HepG2 (cell line): ENCODE measurements around the gene ST3GAL4.

Experiments
- HHEX ChIP-seq: IDR thresholded peaks from 2 replicates; pipeline ENCODE4 v1.6.1; 2016; ENCODE audit warnings: control low read depth
- MTA3 ChIP-seq: sonication (generic); formaldehyde crosslinking; IDR thresholded peaks from 2 replicates; pipeline ENCODE4 v1.4.0; 2020; ENCODE audit warnings: missing genetic modification reagents
- POLR2A ChIP-seq, 2 experiments: IDR thresholded peaks; 2 replicates each; pipeline ENCODE4 v1.6.1; 2011; ENCODE audit warnings: low read depth in 2 of 2, low read length in 2 of 2, mild to moderate bottlenecking in 1 of 2, moderate library complexity in 1 of 2; ENCODE audit not compliant: insufficient read depth in 1 of 2
- PRPF4 ChIP-seq: fragments of 200-400 bp; formaldehyde crosslinking; IDR thresholded peaks from 2 replicates; pipeline ENCODE4 v1.6.1; 2016; ENCODE audit warnings: low read length, low read depth; ENCODE audit not compliant: poor library complexity, severe bottlenecking

DNA sequence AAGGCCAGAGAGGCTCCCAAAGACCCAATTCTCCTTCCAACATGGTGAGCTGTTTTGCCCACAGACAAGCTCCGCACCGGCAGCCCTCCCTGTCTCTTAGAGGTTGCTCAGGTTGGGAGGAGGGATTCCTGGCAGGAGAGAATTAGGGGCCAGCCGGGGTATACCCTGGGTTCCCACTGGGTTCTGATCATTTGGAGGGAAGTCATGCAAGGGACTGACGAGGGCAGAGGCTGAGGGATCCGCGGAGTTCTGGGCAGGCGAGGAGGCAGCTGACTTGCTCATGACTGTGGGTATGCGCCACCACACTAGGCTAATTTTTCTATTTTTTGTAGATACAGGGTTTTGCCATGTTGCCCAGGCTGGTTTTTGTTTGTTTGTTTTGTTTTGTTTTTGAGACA lies 4.6 kb downstream of the ST3GAL4 start:
- no peak for TF ChIP-seq MTA3 (CRISPR knock-in tag)
- TF ChIP-seq PRPF4, result no peak
- TF ChIP-seq HHEX, result no peak
- no peak for TF ChIP-seq POLR2A (IDR thresholded peaks at IDR 0.05; ENCODE audit: insufficient read depth in 1 of 2, low read depth in 2 of 2, low read length in 2 of 2)
